GM12874 (cell line): Measurements from ENCODE around the gene PCBD1.
A peak's percentile ranks its signal among the peaks of the same experiment; 100 is the strongest.

Experiments
- TF ChIP-seq, protein P1 (sequence below): IDR thresholded peaks from 2 replicates; pipeline ENCODE4 v1.5.1; 2011; ENCODE audit warnings: low read depth, mild to moderate bottlenecking, control low read depth, low read length, moderate library complexity; ENCODE audit not compliant: insufficient read depth

PCBD1 gene

GRCh38 chr10:70931168-70931815, 42.9 kb upstream of the PCBD1 start:
- TF ChIP-seq, protein P1, sequence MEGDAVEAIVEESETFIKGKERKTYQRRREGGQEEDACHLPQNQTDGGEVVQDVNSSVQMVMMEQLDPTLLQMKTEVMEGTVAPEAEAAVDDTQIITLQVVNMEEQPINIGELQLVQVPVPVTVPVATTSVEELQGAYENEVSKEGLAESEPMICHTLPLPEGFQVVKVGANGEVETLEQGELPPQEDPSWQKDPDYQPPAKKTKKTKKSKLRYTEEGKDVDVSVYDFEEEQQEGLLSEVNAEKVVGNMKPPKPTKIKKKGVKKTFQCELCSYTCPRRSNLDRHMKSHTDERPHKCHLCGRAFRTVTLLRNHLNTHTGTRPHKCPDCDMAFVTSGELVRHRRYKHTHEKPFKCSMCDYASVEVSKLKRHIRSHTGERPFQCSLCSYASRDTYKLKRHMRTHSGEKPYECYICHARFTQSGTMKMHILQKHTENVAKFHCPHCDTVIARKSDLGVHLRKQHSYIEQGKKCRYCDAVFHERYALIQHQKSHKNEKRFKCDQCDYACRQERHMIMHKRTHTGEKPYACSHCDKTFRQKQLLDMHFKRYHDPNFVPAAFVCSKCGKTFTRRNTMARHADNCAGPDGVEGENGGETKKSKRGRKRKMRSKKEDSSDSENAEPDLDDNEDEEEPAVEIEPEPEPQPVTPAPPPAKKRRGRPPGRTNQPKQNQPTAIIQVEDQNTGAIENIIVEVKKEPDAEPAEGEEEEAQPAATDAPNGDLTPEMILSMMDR, result no peak

- TF ChIP-seq, protein P1, result no peak
Observed at GRCh38 chr10:70930263-70931000, 42.1 kb upstream of the PCBD1 start.

- TF ChIP-seq, protein P1, result no peak
Observed at GRCh38 chr10:70928140-70928539, 39.8 kb upstream of the PCBD1 start.

- TF ChIP-seq, protein P1, result no peak
Observed at GRCh38 chr10:70927189-70927943, 39.0 kb upstream of the PCBD1 start.

- TF ChIP-seq, protein P1, result no peak
Observed at GRCh38 chr10:70926226-70927000, 38.0 kb upstream of the PCBD1 start.

DNA sequence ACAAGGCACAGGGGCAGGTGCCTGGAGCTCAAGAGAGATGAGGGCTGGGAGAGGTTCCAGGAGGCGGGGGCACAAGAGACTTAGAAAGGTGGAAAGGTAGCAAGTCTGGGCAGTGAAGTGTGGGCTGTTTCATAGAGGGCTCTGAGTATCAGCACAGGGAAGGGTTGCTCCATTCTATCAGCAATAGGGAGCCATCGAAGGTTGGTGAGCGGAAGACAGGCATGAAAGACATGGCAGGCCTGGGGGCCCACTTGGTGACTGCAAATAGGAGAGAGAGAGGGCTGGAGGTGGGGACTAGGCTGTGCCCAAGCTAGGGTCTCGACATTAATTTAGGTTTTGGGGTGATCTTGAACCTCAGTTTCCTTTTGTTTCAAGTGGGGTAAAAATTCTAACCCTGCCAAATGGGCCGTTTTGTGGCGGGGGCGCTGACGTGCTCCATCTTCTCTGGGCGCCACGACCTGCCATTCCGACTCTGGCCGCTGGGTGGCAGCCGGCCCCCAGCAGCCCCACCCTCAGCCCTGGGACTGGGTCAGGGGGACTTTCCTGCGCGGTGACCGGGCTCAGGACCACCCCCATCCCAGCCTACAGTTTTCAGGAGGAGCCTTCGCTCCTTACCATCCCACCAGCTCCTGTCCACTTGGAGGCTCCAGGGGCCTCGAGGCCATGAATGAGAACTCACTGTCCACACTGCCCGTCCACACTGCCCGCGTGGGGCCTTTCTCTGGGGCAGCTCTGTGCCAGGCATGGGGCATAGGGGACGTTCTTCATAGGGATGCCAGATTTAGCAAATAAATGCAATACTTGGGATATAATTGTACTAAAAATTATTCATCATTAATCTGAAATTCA, 37.2 kb upstream of the PCBD1 start:
- TF ChIP-seq, protein P1, result peak; percentile 96
